NCI-H510A treated with DMSO at 0.1 percent for 48 hours (cell line): ENCODE results near the gene FGF11.

Source experiments
- DNase-seq: peaks from one replicate; lab custom pipeline; 2025; lab: John Stamatoyannopoulos, UW

FGF11 gene

DNA sequence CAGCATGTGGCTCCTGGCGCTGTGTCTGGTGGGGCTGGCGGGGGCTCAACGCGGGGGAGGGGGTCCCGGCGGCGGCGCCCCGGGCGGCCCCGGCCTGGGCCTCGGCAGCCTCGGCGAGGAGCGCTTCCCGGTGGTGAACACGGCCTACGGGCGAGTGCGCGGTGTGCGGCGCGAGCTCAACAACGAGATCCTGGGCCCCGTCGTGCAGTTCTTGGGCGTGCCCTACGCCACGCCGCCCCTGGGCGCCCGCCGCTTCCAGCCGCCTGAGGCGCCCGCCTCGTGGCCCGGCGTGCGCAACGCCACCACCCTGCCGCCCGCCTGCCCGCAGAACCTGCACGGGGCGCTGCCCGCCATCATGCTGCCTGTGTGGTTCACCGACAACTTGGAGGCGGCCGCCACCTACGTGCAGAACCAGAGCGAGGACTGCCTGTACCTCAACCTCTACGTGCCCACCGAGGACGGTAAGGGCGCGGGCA lies 31.0 kb upstream of the FGF11 start:
- no peak for DNase-seq

DNA sequence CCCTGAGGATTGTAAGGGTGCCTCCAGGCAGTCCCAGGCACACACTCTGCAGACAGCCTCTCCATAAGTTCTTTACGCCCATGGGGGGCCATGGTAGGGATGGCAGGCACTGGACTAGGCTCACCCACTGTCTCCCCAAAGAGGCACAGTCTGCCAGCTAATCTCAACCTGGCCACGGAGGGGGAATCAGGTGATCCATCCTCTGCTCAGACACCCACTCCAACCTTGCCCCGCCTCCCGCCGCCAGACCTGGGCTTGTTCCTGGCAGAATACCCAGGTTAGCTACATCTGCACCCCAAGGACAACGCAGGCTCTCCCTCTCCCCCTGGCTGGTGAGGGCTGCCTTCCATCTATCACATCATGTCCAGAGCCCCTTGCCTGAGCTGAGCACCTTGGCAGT lies 30.4 kb upstream of the FGF11 start:
- DNase-seq: no peak

DNA sequence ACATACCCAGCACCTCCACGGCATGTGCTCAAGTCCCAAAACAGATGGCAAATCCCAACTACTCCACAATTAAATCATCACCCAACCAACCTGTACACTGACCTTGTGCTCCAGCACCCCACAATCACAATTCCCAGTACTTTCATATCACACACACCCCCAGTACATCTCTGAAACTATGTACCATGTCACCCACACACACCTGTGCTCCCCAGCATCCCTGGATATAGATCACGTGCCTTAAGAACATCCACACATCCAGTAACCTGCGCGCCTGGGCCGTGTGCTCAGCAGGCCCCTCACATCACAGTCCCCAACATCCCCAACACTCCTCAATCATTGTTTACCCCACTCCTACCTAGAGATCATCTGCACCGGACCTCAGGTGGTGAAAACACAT lies 29.6 kb upstream of the FGF11 start:
- DNase-seq: no peak

DNA sequence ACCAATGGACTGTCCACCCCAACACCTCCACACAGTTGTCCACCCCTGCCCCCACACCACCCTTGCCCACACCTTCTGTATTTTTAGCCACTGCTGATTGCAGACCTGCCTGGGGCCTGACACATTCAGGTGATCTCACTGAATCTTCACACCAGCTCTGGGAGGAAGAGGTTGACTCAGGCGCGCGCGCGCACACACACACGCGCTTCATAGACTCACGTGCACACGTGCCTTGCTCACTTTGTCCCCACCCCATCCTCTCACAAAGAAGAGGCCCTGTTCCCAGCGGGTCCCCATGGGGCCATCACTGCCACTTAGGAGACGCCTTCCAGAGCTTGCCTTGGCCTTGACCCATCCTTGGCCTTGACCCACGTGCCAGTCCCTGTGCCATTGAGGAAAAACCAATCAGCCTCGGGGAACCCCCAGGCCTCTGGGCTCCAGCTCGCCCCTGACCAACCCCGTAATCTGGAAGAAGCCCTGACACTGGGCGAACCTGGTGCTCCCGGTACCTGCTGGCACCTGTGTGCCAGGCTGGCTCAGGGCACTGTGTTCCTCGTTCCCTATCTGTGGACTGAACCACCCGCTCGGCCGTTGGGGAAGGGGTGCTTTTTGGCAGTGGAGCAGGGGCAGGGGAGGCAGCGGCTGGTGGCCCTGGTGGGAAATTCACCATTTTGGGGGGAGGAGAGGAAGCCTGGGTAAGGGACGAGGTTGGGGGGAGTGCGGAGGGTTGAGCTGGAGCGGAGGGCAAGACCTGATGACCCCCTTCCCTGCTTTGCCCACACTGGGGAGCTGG lies 28.5 kb upstream of the FGF11 start:
- no peak for DNase-seq

DNA sequence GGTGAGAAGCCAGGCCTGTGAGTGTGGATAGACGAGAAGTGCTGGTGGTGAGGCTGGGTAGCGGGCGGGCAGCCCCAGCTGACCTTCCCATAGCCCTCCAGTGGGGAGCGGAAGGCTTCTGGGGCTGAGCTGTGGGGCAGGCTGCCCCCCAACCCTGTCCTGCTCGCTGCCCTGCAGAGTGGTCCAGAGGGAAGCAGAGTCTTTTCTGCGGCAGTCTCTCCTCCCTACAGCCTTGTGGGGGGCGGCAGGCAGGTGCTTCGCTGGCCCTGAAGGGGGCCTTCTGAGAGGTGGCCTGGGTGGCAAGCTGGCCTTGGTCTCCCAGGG lies 27.9 kb upstream of the FGF11 start:
- no peak for DNase-seq

DNA sequence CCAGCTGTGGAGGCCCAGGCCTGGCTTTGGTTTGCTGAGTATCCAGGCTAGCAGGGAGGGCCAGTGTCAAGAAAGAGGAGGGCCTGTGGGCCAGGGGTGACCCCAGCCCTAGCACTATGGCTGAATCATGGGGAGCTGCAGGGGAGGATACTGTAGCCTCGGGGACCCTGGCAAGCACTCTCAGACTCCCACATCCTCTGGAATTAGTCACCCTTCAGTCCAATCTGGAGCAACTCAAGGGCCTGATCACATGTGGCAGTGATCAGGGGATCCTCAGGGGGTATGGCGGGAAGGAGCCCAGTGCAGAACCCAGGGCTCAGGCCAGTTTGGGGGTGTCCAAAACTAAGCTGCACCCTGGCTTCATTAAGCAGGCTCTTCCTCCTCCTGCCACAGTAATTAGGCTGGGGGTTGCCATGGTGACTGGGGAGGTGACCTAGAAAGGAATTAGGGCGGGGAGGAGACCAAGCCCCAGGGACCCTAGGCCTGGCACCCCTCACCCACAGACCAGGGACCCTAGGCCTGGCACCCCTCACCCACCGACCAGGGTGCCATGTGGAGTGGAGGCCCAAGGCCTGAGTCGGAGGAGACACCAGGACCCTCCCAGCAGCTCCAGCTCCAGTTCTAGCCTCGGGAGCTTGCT lies 25.8 kb upstream of the FGF11 start:
- DNase-seq: no peak

DNA sequence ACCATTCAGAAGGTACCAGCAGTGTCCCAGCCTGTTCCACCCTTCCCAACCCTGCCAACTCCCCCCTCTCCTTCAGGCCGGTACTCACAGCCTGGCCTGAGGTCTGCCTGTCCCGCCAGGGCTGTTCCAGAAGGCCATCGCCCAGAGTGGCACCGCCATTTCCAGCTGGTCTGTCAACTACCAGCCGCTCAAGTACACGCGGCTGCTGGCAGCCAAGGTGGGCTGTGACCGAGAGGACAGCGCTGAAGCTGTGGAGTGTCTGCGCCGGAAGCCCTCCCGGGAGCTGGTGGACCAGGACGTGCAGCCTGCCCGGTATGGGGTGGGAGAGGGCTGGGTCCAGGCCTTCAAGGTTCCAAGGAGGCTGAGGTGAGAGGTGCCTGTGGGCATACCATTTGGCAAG lies 24.5 kb upstream of the FGF11 start:
- DNase-seq: no peak

DNA sequence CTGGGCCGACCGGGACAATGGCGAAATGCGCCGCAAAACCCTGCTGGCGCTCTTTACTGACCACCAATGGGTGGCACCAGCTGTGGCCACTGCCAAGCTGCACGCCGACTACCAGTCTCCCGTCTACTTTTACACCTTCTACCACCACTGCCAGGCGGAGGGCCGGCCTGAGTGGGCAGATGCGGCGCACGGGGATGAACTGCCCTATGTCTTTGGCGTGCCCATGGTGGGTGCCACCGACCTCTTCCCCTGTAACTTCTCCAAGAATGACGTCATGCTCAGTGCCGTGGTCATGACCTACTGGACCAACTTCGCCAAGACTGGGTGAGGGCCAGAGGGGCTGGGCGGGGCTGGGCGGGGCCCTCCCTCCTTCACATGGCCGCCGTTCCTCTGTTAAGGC lies 23.5 kb upstream of the FGF11 start:
- DNase-seq: no peak

DNA sequence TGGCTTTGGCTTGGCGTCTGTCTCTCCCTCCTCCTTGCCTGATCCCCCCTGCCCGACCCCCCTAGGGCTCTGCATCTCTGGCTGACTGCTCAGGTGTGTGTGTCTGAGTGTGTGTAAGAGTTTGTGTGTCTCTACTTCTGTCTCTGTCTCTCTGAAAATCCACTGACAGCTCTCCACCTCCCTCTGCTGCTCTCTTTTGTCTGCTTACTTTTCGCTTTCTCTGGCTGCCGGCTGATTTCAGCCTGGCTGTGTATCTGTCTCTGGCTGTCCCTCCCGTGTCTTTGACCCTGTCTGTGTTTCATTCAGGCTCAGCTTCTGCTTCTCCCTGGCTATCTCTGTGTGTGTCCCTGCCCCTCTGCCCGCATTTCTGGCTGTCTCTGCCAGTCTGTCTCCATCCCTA lies 23.0 kb upstream of the FGF11 start:
- no peak for DNase-seq

DNA sequence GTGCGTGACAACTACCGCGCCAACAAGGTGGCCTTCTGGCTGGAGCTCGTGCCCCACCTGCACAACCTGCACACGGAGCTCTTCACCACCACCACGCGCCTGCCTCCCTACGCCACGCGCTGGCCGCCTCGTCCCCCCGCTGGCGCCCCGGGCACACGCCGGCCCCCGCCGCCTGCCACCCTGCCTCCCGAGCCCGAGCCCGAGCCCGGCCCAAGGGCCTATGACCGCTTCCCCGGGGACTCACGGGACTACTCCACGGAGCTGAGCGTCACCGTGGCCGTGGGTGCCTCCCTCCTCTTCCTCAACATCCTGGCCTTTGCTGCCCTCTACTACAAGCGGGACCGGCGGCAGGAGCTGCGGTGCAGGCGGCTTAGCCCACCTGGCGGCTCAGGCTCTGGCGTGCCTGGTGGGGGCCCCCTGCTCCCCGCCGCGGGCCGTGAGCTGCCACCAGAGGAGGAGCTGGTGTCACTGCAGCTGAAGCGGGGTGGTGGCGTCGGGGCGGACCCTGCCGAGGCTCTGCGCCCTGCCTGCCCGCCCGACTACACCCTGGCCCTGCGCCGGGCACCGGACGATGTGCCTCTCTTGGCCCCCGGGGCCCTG lies 22.2 kb upstream of the FGF11 start:
- DNase-seq: no peak

DNA sequence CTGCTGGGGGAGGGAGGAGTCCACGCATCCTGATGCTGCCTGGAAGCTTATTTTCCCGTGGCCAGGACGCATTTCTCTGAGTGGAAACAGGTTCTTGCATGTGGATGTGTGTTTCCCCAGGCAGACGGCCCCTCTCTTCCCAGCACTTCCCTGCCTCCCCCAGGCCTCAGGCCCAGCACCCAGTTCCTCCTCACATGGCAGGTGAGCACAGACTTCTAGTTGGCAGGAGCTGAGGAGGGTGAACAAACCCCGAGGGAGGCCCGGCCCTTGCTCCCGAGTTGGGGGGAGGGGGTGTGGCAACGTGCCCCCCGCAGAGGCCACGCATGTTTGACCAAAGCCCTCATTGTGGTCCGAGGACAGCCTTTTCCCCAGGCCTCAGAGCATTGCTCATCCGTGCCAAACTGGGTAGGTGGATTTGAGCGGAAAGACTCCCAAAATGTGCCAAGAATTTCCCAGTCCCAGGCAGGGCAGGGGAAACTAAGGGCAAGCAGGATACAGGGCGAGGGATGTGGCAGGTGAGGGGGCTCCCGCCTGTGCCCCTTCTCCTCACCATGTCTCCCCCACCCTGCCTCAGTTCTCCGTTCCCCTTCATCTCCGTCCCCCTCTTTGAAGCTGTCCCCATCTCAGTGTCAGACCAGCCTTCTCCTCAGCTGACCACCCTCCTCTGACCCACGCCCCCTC lies 20.7 kb upstream of the FGF11 start:
- no peak for DNase-seq

DNA sequence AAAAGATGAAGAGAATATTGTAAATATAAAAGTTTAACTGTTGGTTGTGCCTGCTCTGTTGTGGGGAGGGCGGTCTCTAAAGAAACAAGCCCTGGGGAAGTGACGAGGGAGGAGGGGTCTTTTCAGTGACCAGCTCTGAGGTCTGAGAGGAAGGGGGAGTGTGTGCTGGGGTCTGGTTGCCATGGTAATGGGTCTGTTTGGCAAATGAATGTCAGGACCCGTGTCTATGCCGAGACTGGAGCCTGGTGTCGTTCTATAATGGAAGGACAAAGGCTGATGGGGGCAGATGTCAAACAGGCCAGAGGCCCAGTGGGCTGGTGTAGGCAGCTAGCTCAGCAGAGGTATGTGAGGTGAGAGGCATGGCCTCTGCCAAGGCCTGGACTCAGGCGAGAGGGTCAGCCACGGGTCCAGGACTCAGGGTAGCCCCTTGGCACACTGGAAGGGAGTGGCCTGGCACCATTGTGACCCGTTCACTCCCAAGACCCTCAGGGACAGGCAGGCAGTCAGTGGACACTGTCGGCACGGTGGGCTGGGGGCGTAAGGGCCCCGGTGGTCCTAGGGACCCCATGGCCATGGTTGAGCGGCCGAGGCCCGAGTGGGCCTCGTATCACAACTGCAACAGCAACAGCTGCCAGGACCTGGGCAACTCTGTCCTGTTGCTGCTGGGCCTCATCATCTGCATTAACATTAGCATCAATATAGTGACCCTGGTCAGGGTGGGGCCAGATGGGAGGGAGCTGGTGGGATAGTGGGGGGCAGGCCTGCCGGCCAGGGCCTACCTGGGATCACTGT lies 19.3 kb upstream of the FGF11 start, which contains the start of gene SPEM1:
Gene SPEM1 (plus strand): TSS at position 506 of the 792 bp plus-strand sequence. CDS start 61 bp downstream, at position 567.
- no peak for DNase-seq

DNA sequence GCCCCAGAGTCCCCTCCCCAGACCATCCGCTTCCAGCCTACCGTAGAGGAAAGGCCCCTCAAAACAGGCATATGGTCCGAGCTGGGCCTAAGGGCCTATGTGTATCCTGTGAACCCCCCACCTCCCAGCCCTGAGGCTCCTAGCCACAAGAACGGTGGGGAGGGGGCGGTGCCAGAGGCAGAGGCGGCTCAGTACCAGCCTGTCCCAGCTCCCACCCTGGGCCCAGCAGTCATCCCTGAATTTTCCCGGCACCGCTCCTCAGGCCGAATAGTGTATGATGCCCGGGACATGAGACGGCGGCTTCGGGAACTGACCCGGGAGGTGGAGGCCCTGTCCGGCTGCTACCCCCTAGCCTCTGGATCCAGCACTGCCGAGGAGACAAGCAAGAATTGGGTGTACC lies 18.1 kb upstream of the FGF11 start:
- DNase-seq: no peak

DNA sequence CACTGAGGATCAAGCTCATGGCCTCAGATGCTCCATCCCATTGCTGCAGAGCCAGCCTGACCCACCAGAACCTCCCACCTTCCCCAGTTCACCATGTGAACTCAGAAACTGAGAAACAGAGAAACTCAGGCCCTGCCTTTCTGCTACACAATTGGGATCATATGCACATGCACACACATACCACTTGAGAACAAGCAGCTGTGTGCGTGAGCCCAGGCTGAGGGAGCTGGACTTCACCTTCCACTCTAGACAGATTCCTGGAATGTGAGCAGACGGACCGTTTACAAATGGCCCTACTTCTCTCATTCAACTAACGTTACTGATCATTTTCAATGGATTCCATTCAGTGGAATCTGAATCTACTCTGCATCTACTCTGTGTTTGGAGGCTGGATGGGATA lies 15.6 kb upstream of the FGF11 start:
- no peak for DNase-seq

DNA sequence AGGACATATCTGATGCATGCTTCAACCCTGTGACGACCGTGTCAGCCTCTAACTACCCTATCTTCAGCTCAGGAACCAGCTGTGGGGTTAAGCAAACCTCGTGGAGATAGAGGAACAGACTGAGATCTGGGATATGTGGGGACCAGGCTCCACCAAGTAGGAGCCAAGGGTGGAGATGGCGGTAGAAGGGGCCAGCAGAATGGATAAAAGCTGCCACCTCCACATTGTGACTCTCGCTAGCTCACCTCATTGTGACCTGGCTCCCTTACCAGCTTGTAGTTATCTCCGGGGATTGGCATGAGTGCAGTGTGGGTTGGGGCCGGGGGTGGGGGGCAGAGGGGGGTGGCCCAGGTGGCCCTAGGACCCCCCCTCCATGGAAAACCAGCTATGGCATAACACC lies 14.0 kb upstream of the FGF11 start, which contains the start of gene SPEM2:
Gene SPEM2 (plus strand): TSS at position 301 of the 400 bp plus-strand sequence. CDS start 73 bp downstream, at position 374.
- DNase-seq: no peak

DNA sequence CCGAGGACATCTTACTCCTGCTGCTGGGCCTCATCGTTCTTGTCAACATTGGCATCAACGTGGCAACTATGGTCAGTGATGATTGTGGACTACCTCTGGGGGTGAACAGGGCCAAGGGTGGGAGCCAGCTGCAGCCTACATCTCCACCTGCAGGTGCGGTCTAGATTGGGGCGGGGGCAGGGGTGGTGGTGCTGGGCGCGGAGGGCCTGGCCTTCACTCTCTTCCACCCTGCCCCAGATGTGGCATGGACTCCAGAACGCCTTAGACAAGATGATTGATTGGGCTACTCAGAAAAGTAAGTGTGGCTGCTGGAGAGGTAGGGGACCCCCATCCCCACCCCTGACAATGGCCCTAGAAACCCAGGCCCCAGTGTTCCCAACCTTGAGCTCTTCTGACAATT lies 13.6 kb upstream of the FGF11 start:
- DNase-seq: no peak

DNA sequence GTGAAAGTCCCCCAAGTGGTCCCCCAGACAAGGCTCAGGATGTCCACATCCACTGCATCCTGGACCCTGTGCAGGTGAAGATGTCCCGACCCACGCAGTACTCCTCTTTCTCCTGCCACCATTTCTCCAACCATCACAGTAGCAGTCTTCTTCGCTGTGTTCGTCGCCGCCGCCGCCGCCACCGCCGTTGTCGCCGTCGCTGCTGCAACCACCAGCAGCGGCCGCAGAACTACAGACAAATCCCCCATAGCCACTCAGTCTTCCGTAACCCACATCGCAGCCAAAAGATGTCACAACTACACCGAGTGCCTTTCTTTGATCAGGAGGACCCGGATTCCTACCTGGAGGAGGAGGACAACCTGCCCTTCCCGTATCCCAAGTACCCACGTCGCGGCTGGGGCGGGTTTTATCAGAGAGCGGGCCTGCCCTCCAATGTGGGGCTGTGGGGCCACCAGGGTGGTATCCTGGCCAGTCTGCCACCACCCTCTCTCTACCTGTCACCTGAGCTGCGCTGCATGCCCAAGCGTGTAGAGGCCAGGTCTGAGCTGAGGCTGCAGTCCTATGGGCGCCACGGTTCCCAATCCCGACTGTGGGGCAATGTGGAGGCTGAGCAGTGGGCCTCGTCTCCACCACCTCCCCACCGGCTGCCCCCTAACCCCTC lies 13.0 kb upstream of the FGF11 start:
- DNase-seq: no peak

DNA sequence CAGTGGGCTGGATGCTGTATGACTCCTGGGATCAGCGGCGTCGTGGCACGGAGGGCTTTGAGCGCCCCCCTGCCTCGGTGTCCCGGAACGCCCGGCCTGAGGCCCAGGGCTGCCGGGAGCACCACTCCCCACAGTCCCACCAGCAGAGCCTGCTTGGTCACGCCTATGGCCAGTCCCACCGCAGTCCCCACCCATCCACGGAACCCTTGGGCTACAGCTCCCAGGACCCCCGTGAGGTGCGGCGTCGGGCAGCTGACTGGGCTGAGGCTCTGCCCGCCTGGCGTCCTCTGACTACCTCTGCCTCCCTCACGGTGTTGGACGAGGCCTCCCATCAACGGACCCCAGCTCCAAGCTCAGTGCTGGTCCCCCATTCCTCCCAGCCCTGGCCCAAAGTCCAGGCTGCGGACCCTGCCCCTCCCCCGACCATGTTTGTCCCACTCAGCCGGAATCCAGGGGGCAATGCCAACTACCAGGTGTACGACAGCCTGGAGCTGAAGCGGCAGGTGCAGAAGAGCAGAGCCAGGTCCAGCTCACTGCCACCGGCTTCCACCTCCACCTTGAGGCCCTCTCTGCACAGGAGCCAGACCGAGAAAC lies 12.3 kb upstream of the FGF11 start:
- no peak for DNase-seq

DNA sequence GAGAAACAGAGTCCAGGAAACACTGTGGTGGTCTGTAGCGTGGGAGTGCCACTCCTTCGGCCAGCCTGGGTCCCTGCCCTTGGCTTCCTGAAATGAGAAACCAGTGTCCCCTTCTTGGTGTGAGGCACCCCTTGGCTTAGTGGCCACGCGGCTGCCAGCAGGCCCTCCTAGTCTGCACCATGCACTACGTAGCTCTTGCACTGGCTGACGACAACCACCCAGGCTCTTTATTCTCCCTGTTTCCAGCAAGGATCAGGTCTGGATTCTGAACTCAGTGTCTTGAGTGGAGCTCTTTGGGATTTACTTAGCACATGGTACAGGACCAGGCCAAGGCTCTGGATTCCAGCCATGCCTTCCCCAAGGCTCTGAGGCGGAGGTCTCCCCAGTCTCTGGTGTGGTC lies 11.8 kb upstream of the FGF11 start:
- no peak for DNase-seq

DNA sequence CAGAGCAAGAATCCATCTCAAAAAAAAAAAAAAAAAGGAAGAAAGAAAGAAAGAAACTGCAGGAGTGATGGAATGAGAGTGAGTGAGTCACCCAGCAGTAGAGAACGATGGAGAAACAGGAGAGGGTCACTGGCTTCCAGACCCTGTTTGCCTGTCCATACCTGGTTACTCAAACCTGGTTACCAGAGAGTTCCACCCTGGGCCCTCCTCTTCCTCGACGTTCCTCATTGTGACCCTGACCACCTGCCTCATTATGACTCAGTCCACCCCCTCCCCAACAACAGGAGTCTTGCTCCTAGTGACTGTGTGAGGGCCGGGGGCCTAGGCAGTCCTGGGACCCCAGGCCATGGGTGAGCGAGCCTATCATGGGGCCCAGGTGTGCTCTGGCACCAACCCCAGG lies 10.8 kb upstream of the FGF11 start, which contains the start of gene SPEM3:
Gene SPEM3 (plus strand): TSS at position 301 of the 400 bp plus-strand sequence. CDS start 46 bp downstream, at position 347.
- DNase-seq: no peak

DNA sequence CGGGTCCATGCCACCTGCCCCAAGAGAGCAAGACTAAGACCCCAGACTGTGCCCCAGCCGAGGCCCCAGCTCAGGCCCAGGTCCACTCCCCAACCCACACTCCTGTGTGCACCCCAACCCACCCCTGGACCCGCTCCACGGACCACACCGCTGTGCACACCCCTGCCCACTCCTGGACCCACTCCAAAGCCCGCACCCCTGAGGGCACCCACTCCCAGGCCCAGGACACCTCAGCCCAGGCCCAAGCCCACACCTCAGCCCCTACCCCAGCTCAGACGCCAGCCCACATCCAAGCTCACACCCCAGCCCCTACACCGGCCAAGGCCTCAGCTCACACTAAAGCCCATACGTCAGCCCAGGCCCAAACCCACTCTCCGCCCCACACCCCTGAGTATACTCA lies 9.6 kb upstream of the FGF11 start:
- DNase-seq: no peak
